GM21515 (cell line): ENCODE data around the gene DNM2.
"Not testable (repeated sequence)": the region's sequence is repeated elsewhere in the genome, so short reads cannot be mapped to it uniquely, and the experiment has no call there.

Experiments used
- ATAC-seq: cut with Tn5 transposase; IDR thresholded peaks from one replicate; pipeline ENCODE4 v1.9.1; 2021; ENCODE audit not compliant: unreplicated experiment

Gene DNM2

DNA sequence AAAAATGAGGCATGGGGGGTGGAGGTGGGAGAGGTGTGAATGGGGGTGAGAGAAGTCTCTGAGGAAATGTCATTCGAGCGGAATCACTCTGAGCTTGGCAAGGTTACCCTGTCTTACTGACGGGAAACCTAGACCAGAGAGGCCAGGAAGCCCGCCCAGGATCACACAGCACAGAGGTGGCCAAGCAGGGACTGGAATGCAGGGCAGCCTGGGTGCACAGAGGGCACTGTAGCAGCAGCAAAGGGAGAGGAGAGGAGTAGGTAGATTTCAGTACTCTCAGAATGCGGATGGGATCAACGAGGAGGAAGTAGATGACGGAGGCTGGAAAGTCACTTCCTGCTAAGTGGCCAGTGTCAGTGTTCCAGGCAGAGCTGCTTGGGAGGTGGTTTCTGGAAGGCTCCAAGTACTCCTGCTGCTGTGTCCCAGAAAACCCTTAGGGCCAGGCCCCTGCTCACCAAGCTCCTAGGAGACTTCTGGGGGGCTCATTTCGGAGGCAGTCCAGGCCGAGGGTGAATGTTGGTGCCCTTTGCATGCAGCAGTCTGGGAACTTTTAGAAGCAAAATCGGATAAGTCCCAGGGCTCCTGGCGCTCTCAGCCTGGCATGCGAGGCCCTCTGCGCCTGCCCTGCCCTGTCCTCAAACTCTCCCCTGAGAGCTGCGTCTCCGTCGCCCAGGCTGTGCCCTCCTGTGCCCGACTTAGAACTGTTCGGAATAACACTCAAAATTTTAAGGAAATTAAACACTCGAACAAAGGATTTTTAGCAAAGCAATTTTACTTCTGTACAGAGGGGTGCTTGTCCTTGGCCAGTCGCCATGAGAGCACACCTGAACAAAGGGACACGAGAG lies 33.5 kb downstream of the DNM2 start:
- ATAC-seq, result no peak

- ATAC-seq, result no peak
Observed at GRCh38 chr19:10752237-10752912, 34.5 kb downstream of the DNM2 start.

DNA sequence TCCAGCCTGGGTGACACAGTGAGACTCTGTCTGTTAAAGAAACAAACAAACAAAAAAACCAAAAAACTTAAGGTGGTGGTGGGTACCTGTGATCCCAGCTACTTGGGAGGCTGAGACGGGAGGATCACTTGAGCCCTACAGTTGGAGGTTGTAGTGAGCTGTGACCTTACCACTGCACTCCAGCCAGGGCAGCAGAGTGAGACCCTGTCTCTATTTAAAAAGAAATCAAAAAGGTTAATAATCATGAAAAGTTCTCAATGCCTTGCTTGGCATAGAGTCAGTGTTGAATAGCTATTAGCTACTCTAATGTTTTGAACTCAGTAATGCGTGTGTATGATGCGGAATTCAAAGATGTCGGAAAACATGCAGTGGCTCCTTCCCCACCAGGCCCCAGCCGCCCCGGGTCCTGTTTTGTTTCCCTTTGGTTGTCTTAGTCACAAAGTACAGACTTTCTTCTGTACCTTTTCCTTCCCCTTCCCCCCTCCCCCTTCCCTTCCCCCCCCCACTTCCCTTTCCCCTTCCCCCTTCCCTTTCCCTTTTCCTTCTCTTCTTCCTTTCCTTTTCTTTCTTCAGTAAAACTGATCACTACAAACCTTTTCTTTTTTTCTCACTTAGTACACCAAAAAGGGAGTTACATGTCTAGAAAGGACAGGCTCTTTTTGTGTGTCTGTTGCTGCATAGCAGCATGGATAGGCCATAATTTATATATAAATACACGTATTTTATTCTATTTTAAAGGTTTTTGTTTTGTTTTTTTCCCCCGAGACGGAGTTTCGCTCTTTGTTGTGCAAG lies 35.2 kb downstream of the DNM2 start:
- no peak for ATAC-seq

- no peak for ATAC-seq
Observed at GRCh38 chr19:10756371-10756770, 38.5 kb downstream of the DNM2 start.

DNA sequence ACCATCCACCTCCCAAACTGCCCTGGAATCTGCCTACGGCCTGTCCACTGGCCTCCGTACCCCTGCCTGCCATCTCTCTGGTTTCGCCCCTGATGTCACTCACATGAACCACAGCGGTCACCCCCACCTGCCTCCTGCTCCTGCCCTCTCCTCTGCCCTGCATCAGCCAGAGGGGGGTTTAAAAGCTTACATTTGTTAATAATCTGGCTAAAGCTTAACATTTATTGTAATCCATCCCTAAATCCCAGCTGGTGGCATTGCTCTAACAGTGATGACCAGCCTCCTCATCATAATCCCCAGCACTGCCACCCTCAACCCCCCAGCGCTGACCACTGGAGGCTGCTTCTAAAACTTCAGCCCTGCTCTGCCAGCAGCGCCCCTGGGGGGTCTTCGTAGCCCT lies 38.9 kb downstream of the DNM2 start:
- no peak for ATAC-seq

GRCh38 chr19:10758050-10758449 lies 40.2 kb downstream of the DNM2 start:
- not testable (repeated sequence) for ATAC-seq

- no peak for ATAC-seq
Observed at GRCh38 chr19:10758978-10759377, 41.1 kb downstream of the DNM2 start.

DNA sequence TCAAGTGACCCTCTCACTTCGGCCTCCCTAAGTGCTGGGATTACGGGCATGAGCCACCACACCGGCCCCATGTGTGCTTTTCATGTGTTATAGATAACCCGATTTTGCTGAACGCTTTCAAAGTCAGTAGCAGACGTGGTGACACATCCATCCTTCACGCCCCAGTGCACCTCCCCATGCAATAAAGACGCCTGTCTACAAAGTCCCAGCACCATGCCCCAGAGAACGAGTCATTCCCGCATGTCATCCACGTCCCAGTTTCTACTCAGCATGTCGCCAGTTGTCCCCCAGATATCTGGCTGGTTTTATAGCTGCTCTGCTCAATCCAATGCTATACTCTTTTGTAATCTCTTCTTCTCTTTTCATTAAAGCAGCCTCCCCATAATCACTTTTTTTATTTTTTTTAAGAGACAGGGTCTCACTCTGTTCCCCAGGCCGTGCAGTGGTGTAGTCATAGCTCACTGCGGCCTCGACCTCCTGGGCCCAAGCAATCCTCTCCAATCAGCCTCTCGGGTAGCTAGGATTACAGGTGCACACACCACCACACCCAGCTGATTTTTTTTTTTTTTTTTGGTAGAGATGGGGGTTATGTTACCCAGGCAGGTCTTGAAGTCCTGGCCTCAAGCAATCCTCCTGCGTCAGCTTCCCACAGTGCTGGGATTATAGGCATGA lies 42.5 kb downstream of the DNM2 start:
- no peak for ATAC-seq

GRCh38 chr19:10761443-10762250 lies 43.8 kb downstream of the DNM2 start:
- no peak for ATAC-seq

GRCh38 chr19:10762656-10763055 lies 44.8 kb downstream of the DNM2 start:
- ATAC-seq, result no peak

GRCh38 chr19:10763411-10763810 lies 45.5 kb downstream of the DNM2 start:
- no peak for ATAC-seq

DNA sequence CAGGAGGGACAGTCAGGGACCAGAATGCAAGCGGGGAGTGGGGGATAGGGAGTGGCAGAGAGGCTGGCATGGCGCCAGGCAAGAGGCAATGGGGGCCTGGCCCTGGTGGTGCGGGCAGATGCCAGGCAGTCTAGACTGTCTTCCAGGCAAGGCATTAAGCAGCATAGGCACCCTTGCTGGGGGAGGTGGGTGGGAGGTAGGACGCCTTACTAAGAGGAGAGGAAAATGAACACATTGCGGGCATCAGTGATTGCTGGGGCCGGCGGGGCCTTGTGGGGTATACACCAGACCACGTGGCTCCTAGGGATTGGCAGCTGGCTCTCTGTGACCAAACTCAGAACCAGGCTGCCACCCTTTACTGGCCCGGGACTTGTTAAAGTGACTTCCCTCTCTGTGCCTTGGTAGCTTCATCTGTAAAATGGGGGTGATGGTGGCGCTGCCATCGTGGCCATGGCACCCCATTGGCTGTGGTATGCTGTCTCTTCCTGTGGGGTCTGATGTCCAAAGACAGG lies 46.0 kb downstream of the DNM2 start:
- ATAC-seq, result no peak

- no peak for ATAC-seq
Observed at GRCh38 chr19:10764340-10764894, 46.5 kb downstream of the DNM2 start.

DNA sequence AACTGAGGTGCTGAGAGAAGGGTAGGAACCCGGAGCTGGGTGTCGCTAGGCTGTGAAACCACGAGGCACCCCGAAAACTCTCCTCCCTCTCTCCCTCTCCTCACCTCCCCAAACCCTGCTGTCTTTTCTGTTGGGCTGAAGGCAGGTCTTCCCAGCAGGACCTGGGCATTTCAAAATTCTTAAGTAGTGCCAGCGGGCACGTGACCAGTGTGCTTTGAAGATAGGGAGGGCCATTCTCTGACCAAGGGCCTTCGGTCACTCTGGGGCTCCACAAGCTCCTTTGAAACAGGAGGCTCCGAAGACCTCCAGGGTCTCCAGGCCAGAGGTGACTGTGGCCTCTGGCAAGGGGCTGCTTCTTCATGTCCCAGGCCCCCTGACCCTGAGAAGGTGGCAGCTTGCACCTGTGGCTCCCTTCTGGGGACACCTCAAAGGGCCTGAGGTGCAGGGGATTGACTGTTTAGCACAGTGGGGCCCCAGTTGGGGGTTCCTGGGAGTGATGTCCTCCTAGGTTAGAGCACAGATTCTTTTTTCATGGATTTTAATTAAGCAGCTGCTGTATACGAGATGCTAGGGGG lies 48.3 kb downstream of the DNM2 start:
- ATAC-seq, result no peak

GRCh38 chr19:10766671-10767201 lies 48.9 kb downstream of the DNM2 start:
- ATAC-seq, result no peak

GRCh38 chr19:10767726-10768125 lies 49.8 kb downstream of the DNM2 start:
- ATAC-seq, result no peak

DNA sequence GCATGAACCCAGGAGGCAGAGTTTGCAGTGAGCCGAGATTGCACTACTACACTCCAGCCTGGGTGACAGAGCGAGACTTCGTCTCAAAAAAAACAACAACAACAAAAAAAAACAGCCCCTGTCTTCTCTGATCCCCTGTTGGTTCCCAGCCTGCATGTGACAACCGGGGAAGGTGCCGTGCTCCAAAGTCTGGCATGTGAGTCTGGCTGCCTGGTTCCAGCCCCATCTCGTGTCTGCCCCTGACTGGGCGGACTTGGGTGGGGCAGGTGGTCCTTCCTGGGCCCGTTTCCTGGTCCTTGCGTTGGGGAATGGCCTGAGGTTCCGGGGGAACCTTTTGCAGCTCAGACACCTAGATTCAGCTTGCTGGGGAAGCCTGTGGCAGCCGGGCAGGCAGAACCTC lies 50.5 kb downstream of the DNM2 start:
- no peak for ATAC-seq

DNA sequence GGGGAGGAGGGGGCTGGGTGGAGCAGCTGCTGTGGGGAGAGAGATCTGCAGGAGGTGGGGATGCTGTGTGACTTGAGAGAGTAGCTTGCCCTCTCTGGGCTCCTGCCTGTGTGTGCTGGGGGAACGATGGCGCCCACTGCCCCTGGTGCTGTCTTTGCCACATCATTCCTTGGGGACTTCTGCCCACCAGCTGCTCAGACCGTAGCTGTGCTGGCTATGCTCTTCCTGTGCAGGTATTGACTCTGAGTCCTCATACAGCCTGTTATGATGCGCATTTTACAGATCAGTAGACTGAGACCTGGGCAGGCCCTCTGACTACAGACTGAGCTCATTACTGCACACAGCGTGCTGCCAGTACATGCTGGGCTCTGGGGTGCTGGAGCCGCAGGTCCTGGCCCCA lies 51.1 kb downstream of the DNM2 start:
- no peak for ATAC-seq
